Cortex of kidney (tissue), 1 donor: ENCODE measurements around the gene DLG2.
"Not testable (repeated sequence)": the region's sequence is repeated elsewhere in the genome, so short reads cannot be mapped to it uniquely, and the experiment has no call there.

ENCODE experiments used
- DNase-seq: peaks from one replicate; lab custom pipeline; 2025; lab: John Stamatoyannopoulos, UW

DLG2 gene

DNA sequence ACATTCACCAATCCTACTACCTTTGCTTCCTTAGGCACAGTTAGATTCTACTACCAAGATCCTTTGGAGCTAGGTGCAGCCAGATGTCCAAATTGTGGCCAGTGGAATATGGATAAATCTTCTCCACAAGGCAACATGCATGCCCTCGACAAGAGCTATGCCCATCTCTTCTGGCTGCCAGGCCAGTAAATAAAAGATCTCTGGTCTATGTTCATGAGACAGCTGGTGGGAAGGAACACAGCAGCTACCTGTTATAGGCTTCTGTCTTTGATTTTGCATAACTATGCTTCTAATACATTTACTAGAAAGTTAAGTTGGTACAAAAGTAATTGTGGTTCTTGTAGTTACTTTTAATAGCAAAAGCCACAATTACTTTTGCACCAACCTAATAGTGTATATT lies 182.7 kb downstream of the DLG2 start:
- DNase-seq: no peak

- DNase-seq: no peak
These were observed 186.9 kb downstream of the DLG2 start for GRCh38 chr11:85440273-85440672.

DNA sequence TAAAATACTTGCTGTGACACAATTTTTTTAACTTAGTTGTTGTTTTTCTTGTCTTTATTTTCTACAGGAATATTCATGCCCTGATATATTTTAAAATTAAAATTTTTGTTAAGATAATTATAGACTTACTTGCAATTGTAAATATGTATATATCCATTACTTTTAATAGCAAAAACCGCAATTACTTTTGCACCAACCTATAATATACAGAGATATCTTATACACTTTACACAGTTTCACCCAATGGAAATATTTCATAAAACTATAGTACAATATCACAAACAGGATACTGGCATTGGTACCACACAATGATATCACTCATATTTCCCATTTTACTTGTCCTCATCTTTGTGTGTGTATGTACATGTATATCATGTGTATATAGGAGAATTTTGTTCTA lies 188.8 kb downstream of the DLG2 start:
- DNase-seq: no peak

DNA sequence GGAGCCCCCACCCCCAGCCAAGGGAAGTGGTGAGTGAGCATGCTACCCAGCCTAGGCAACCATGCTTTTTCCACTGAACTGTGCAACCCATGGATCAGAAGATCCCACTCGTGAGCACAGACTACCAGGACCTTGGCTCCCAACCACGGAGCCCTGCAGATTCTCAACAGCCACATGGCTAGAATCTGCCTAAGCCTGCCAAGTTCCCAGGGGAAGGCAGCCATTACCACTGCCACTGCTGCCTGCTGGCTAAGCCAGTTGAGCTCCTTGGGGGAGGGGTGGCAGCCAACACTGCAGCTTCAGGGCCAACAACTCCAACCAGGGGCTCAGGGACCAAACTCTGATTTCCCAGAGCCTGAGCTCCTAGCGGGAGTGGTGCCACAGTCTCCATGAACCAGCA lies 195.8 kb downstream of the DLG2 start:
- DNase-seq: no peak

DNA sequence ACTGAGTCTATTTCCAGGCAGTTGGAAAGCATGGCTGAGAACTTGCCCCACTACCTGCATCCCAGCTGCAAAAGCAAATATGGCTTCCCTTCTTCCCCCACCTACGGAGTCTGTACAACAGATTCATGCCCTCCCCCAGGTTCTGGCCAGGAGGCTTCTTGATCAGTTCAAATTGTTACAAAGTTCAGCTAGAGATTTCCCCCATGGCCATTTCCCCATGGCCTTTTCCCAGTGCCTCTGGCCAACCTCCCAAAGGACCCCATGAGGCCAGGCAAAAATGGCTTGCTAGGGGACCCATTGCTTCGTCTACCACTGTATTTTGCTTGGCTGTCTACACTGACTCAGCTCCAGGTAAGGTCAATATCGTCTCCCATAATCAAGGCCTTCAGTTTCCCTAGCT lies 203.3 kb downstream of the DLG2 start:
- DNase-seq: no peak

- DNase-seq: no peak
These were observed 203.8 kb downstream of the DLG2 start for GRCh38 chr11:85423316-85423715.

DNA sequence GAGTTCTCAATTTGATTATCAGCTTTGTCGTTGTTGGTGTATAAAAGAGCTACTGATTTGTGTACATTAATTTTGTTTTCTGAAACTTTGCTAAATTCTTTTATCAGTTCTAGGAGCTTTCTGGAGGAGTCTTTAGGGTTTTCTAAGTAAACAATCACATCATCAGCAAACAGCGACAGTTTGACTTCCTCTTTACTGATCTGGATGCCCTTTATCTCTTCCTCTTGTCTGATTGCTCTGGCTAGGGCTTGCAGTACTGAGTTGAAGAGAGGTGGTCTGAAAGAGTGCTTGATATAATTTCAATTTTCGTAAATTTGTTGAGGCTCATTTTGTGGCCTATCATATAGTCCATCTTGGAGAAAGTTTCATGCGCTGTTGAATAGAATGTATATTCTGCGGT lies 213.0 kb downstream of the DLG2 start:
- no peak for DNase-seq

DNA sequence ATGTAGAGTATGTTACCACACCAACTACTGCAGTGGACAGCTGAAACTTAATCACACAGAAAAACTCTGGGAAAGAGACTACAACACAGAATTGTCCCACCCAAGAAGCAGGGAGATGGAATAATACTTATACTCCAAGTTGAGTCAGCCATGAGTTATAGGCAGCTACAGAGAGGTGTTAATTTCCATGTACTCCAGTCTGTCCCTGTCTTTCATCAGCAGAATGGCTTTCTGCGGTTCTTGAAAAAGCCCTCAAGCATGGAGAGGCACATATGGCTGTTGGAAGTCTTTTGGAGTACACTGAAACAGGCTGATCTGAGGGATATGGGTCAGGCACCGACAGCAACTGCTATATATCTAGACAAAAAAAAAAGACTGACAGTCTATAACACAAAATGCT lies 219.5 kb downstream of the DLG2 start:
- DNase-seq: no peak

- no peak for DNase-seq
These were observed 220.3 kb downstream of the DLG2 start for GRCh38 chr11:85406841-85407240.

DNA sequence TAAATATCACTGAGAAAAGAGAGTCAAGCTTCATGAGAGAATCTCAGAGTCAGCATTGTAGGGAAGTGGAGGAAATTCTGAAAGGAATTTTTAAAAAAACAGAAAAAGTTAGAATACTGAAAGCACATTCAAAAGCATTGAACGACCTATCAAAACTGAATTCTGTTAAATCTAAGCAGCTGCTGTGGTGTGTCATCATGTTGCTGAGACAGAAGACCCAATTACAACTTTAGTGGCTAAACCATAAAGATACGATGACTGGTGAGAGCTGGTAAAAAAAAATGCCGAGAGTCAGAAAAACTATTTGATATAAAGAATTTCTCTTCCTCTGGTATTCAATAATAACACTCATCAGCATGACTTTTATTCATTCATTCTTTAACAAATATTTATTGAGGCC lies 220.8 kb downstream of the DLG2 start:
- DNase-seq: no peak

- DNase-seq: not testable (repeated sequence)
These were observed 231.6 kb downstream of the DLG2 start for GRCh38 chr11:85395515-85396055.

- DNase-seq: no peak
These were observed 232.9 kb downstream of the DLG2 start for GRCh38 chr11:85394283-85394682.

GRCh38 chr11:85391141-85391540 lies 236.0 kb downstream of the DLG2 start:
- no peak for DNase-seq

- no peak for DNase-seq
These were observed 241.6 kb downstream of the DLG2 start for GRCh38 chr11:85385547-85385946.

DNA sequence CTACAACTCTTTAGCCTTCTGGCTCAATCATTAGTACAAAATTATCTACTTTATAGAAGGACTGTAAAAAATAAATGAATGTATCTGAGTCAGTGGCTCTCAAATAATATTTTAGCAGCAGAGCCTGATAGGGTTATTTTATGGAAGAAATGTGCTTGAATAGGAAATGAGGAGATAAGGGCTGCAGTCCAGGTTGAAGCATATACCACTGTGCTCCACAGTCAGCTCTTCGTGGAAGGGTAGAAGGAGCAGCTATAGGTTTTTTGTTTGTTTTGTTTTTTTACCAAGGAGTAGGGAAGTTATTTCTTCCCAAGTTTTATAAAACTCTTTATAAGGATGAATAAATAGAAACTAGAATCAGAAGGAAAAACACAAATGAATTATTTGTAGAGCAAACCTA lies 242.0 kb downstream of the DLG2 start:
- no peak for DNase-seq

GRCh38 chr11:85379066-85379465 lies 248.1 kb downstream of the DLG2 start:
- DNase-seq: no peak

DNA sequence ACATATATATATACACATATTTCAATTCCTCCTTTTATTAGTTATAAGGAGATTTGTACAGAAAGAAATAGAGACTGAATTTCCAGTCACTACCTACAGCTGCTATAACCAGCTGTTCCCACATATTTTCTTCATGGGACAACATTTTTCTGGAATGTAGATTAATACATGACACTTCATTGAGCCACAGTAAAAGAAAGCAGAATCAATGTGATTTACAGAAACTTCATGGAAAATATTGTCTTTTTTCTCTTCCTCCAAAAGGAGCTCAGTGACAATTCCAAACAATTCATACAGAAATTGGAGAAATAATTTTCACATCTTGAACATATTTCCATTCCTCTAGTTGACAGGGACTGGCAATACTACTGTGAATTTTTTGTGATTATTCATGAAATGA lies 249.2 kb downstream of the DLG2 start:
- DNase-seq: no peak

DNA sequence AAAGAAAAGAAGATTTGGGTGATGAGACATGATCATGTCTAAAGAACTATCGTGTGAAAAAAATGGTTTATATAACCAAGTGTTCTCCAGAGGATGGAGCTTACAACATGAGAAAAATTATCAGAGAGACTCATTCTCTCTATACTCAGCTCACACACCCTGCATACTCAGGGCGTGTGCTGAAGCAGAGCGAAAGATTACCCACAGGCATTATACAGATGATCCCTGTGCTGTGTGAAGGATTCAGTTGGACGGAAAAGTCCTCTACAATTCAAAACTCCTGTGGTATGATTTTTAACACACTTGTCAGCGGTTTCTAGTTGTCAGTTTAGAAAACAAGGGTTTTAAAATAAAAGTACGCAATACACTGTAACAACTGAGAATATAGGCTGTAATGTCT lies 267.3 kb downstream of the DLG2 start:
- no peak for DNase-seq

- no peak for DNase-seq
These were observed 271.2 kb downstream of the DLG2 start for GRCh38 chr11:85355921-85356320.

DNA sequence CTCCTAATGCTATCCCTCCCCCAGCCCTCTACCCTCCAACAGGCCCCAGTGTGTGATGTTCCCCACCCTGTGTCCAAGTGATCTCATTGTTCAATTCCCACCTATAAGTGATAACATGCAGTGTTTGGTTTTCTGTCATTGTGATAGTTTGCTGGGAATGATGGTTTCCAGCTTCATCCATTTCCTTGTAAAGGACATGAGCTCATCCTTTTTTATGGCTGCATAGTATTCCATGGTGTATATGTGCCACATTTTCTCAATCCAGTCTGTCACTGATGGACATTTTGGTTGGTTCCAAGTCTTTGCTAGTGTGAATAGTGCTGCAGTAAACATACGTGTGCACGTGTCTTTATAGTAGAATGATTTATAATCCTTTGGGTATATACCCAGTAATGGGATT lies 277.6 kb downstream of the DLG2 start:
- DNase-seq: not testable (repeated sequence)

DNA sequence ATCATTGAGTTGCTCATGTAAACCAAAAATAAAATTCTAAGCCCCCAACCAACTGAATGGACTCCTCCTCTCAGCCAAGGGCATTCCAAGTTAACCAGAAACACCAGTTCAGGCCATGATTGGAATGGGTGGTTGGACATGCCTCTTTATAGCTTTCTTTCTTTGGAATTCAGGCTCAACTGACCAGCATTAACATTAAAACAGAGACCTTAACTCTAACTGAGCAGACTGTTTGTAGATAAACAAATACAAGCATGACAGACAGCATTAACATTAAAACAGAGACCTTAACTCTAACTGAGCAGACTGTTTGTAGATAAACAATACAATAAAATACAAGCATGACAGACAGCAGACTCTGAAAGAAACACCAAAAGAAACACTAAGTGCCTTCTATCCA lies 278.2 kb downstream of the DLG2 start:
- no peak for DNase-seq

GRCh38 chr11:85347291-85347690 lies 279.9 kb downstream of the DLG2 start:
- DNase-seq: no peak

DNA sequence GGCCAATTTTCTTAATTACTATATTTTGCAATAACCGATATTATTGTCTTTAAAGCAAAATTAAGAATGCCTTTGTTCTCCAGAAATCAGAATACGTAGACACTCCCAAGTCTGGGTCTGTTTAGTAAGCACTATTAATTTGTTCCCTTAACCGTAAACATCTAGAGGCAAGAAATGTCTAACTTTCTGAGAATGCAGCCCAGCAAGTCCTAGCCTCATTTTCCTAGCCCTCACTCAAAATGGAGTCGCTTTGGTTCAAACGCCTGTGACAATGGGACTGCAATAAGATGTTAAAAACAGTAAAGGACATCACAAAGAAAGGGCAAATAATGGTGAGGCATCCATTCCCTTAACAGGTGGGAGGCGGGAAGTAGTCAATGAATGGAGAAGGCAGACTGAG lies 280.7 kb downstream of the DLG2 start:
- no peak for DNase-seq

DNA sequence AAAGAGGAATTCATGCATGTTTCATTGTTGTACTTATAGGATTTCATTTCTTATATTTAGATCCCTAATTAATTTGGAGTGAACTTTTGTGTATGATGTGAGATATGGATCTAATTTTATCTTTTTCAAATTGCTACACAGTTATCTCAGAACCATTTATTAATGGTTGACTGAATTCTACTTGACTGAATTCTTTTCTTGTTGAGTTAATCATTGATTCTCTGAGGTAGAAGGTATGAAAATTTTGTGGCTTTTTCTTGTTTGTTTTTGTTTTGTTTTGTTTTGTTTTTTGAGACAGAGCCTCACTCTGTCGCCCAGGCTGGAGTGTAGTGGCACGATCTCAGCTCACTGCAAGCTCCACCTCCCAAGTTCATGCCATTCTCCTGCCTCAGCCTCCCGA lies 286.3 kb downstream of the DLG2 start:
- not testable (repeated sequence) for DNase-seq

DNA sequence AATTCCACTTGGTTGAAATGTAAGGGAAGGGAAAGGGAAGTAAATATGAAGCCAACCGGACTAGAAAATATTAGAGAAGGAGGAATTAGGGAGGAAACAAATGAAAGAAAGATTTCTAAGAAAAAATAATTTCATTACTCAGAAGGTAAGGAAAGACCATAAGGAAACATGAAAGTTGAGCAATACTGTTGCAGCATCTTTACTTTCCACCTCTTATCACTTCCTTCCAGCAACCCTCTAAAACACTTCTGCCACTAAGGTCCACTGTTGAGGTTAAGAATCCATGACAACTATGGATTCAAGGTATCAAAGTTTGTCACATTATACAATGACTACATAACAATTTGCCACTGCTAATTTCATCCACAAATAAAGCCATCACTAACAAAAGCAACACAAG lies 308.6 kb downstream of the DLG2 start:
- DNase-seq: no peak
